K562 (cell line): ENCODE measurements around the gene PRDM11. TPM values are rescaled to one million over a fixed set of nuclear protein-coding genes. Genes with fewer than 3 reads are reported as not detected.

Experiments used
- BRCA1 ChIP-seq, 2 experiments: fragments of 450-650 bp in 1 of 2; sonication (generic) in 1 of 2; formaldehyde crosslinking in 1 of 2; IDR thresholded peaks; 2 replicates each; pipeline versions ENCODE4 v1.5.0 to v1.6.1; 2017 to 2020; ENCODE audit warnings: mild to moderate bottlenecking in 1 of 2, missing genetic modification reagents in 1 of 2
- CBX8 ChIP-seq: fragments of 200-600 bp; sonication (generic); IDR thresholded peaks from 2 replicates; pipeline ENCODE4 v1.6.1; 2012; ENCODE audit warnings: borderline replicate concordance, mixed run types, low read depth, mild to moderate bottlenecking, moderate library complexity, mixed read lengths, low read length, control low read depth, inconsistent platforms; ENCODE audit not compliant: poor library complexity, severe bottlenecking; ENCODE audit errors: extremely low read depth
- EGR1 ChIP-seq: fragments of 450-650 bp; conservative IDR thresholded peaks from 2 replicates; pipeline ENCODE4 v1.6.1; 2017; ENCODE audit warnings: mild to moderate bottlenecking
- HINFP ChIP-seq: fragments of 450-650 bp; conservative IDR thresholded peaks from 2 replicates; pipeline ENCODE4 v1.6.1; 2016; ENCODE audit warnings: missing genetic modification characterization, low read depth, mild to moderate bottlenecking, control low read depth, missing compliant biosample characterization
- NCOR1 ChIP-seq: fragments of 450-650 bp; IDR thresholded peaks from 2 replicates; pipeline ENCODE4 v1.6.1; 2016; ENCODE audit warnings: mild to moderate bottlenecking, moderate library complexity
- RBM25 ChIP-seq: fragments of 200-400 bp; formaldehyde crosslinking; IDR thresholded peaks from 2 replicates; pipeline ENCODE4 v1.6.1; 2018; ENCODE audit warnings: low read length, low read depth, moderate library complexity; ENCODE audit not compliant: severe bottlenecking
- SRF ChIP-seq, 2 experiments: fragments of 250-450, 450-650 bp in 1 of 2; sonication (Bioruptor Pico) in 1 of 2; sonication (generic) in 1 of 2; formaldehyde crosslinking; IDR thresholded peaks; 2 replicates each; pipeline versions ENCODE4 v1.5.0 to v1.5.1; 2020 to 2022; ENCODE audit warnings: mild to moderate bottlenecking in 1 of 2, missing genetic modification reagents in 1 of 2
- ZBTB26 ChIP-seq: fragments of 450-650 bp; formaldehyde crosslinking; IDR thresholded peaks from 2 replicates; pipeline ENCODE4 v1.4.0; 2022; ENCODE audit warnings: missing genetic modification characterization
- ZC3H8 ChIP-seq: fragments of 450-650 bp; IDR thresholded peaks from 2 replicates; pipeline ENCODE4 v1.6.1; 2017
- ZFP91 ChIP-seq: sonication (generic); formaldehyde crosslinking; IDR thresholded peaks from 2 replicates; pipeline ENCODE4 v1.8.0; 2022; ENCODE audit warnings: mild to moderate bottlenecking, missing genetic modification reagents
- ZHX1 ChIP-seq: fragments of 150-350 bp; conservative IDR thresholded peaks from 2 replicates; pipeline ENCODE4 v1.6.1; 2014; ENCODE audit warnings: low read length
- ZNF311 ChIP-seq: fragments of 250-450 bp; sonication (Bioruptor Pico); IDR thresholded peaks from 2 replicates; pipeline ENCODE4 v1.4.0; 2020; ENCODE audit warnings: mild to moderate bottlenecking, moderate library complexity
- ZNF507 ChIP-seq: conservative IDR thresholded peaks from 2 replicates; pipeline ENCODE4 v1.6.1; 2017; ENCODE audit warnings: missing genetic modification characterization, missing compliant biosample characterization
- polyA plus RNA-seq, 8 experiments: library from polyadenylated mRNA; depleted of rRNA in 4 of 8; stranded (reverse) in 5 of 8; unstranded in 3 of 8; fragments of >200 nt; fragmentation: Nextera tagmentation in 2 of 8; fragmentation: Illumina TruSeq in 1 of 8; extraction: Ambion mirVana in 2 of 8; extraction: Trizol in 1 of 8; gene quantifications; 2 replicates each; pipeline versions ENCODE4 v1.2.1 to v1.2.3, GENCODE V29; 2011 to 2014; ENCODE audit warnings: inconsistent platforms in 1 of 8, missing spikeins in 1 of 8
- total RNA-seq, 7 experiments: library from RNA; depleted of rRNA in 6 of 7; stranded (reverse); fragments of >200 nt in 6 of 7; fragmentation: Illumina TruSeq in 2 of 7; extraction: Trizol in 2 of 7; gene quantifications; 2 replicates each; pipeline versions ENCODE4 v1.2.1 to v1.2.3, GENCODE V29; 2011 to 2021; ENCODE audit warnings: low replicate concordance in 1 of 7
- TF ChIP-seq, protein P1 (sequence below): fragments of 250-450 bp; sonication (Bioruptor Pico); IDR thresholded peaks from 2 replicates; pipeline ENCODE4 v1.8.0; 2022; ENCODE audit warnings: inconsistent platforms, mild to moderate bottlenecking, moderate library complexity, borderline replicate concordance
- TF ChIP-seq, protein P2 (sequence below): sonication (generic); formaldehyde crosslinking; IDR thresholded peaks from 2 replicates; pipeline ENCODE4 v1.4.0; 2020; ENCODE audit warnings: mild to moderate bottlenecking, missing genetic modification reagents

The PRDM11 gene
- total and polyA plus RNA-seq, 9 of the 15 experiments (the other 6 are each of a cell fraction or from before 2014, with no cell fraction given): 0.01 to 1.1 (median 0.29) TPM

DNA sequence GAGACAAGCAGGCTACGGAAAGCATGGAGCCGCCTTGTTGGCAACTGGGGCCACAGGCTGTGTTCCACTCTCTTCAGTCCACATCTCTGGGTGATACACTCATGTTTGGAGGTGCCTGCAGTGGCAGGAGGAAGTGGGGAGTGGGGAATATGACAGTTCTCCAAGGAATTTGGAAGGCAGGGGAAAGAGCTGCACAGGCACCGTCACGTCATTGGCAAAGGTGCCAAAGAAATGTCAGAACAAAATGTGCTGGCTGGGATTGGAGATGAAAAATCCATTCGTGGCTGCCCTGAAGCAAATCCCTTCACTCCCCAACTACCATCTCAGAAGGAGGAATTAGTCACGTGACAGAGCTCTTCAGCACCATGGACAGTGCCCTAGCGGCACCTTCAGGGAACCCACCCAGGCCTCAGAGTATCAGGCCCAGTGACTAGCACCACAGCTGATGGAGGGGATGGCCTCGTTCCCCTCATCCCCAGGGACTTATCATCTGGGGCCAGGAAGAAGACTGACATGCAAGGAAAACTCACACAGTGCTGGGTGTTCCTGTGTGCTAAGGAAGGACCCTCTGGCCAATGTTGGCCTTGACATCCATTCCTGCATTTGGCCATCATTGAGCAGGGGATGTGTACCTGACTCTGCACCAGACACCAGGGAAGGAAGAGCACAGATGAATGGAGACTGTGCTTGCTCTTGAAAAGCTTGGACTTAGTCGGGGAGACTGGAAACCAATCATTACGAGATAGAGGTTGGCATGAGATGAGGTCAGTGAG is 48.5 kb upstream of the PRDM11 start (continued):
- no peak for TF ChIP-seq ZNF311
- TF ChIP-seq, protein P1, sequence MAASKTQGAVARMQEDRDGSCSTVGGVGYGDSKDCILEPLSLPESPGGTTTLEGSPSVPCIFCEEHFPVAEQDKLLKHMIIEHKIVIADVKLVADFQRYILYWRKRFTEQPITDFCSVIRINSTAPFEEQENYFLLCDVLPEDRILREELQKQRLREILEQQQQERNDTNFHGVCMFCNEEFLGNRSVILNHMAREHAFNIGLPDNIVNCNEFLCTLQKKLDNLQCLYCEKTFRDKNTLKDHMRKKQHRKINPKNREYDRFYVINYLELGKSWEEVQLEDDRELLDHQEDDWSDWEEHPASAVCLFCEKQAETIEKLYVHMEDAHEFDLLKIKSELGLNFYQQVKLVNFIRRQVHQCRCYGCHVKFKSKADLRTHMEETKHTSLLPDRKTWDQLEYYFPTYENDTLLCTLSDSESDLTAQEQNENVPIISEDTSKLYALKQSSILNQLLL (CRISPR knock-in tag): no peak
- TF ChIP-seq SRF (CRISPR knock-in tag; IDR thresholded peaks at IDR 0.05): 0 out of 4 replicates have a peak, but pooled peaks of 1 of the 2 experiments have one; percentile 29
- no peak for TF ChIP-seq ZBTB26 (CRISPR knock-in tag)
- TF ChIP-seq RBM25: no peak
- TF ChIP-seq ZHX1: no peak
- no peak for TF ChIP-seq ZC3H8
- TF ChIP-seq, protein P2, sequence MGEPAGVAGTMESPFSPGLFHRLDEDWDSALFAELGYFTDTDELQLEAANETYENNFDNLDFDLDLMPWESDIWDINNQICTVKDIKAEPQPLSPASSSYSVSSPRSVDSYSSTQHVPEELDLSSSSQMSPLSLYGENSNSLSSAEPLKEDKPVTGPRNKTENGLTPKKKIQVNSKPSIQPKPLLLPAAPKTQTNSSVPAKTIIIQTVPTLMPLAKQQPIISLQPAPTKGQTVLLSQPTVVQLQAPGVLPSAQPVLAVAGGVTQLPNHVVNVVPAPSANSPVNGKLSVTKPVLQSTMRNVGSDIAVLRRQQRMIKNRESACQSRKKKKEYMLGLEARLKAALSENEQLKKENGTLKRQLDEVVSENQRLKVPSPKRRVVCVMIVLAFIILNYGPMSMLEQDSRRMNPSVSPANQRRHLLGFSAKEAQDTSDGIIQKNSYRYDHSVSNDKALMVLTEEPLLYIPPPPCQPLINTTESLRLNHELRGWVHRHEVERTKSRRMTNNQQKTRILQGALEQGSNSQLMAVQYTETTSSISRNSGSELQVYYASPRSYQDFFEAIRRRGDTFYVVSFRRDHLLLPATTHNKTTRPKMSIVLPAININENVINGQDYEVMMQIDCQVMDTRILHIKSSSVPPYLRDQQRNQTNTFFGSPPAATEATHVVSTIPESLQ (CRISPR knock-in tag): no peak
- no peak for TF ChIP-seq ZFP91
- TF ChIP-seq EGR1: no peak
- TF ChIP-seq HINFP (tag): no peak
- no peak for TF ChIP-seq ZNF507
- TF ChIP-seq CBX8: no peak
- TF ChIP-seq NCOR1: no peak
- no peak for TF ChIP-seq BRCA1 (IDR thresholded peaks at IDR 0.05)
- TF ChIP-seq BRCA1 (CRISPR knock-in tag; IDR thresholded peaks at IDR 0.05): no peak
